Tibial nerve (tissue), 4 donors: ENCODE results near the gene FBLN2. TPM values are rescaled to one million over a fixed set of nuclear protein-coding genes. Genes with fewer than 3 reads are reported as not detected.
A peak's percentile ranks its signal among the peaks of the same experiment; 100 is the strongest.

Source experiments
- DNase-seq, 2 donors: peaks; one replicate each; pipeline ENCODE4 v3.0.0-alpha.2; 2019; ENCODE audit warnings: low spot score in 2 of 2
- H3K27ac ChIP-seq, 4 donors: fragments of 200-600 bp; sonication (generic) in 3 of 4; one replicate each; pipeline ENCODE4 v1.5.1; 2017 to 2019; ENCODE audit warnings: mild to moderate bottlenecking in 1 of 4
- H3K27me3 ChIP-seq, 2 donors: fragments of 200-600 bp; sonication (generic) in 1 of 2; one replicate each; pipeline versions ENCODE4 v1.5.1 to v1.6.0; 2017 to 2019
- H3K36me3 ChIP-seq, 3 donors: fragments of 200-600 bp; sonication (generic); one replicate each; pipeline ENCODE4 v1.5.1; 2018 to 2019
- H3K4me1 ChIP-seq, 4 donors: fragments of 200-600 bp; sonication (generic) in 3 of 4; one replicate each; pipeline ENCODE4 v1.5.1; 2017 to 2019
- H3K4me3 ChIP-seq, 4 donors: fragments of 200-600 bp; sonication (generic) in 3 of 4; one replicate each; pipeline ENCODE4 v1.5.1; 2017 to 2019; ENCODE audit warnings: mild to moderate bottlenecking in 1 of 4, moderate library complexity in 1 of 4
- H3K9me3 ChIP-seq, 4 donors: fragments of 200-600 bp; sonication (generic) in 3 of 4; one replicate each; pipeline ENCODE4 v1.5.1; 2017 to 2019
- CTCF ChIP-seq, 5 experiments: fragments of 200-600 bp in 3 of 5; fragments of 450-650 bp in 2 of 5; sonication (generic) in 3 of 5; IDR thresholded peaks; one replicate each; pipeline ENCODE4 v1.5.1; 2016 to 2019; ENCODE audit warnings: antibody characterized with exemption in 5 of 5, mild to moderate bottlenecking in 3 of 5, moderate library complexity in 2 of 5
- EP300 ChIP-seq, 2 donors: sonication (generic); formaldehyde crosslinking; IDR thresholded peaks; one replicate each; pipeline ENCODE4 v1.6.1; 2017; ENCODE audit warnings: antibody characterized with exemption in 2 of 2, mild to moderate bottlenecking in 1 of 2
- POLR2A ChIP-seq, 2 donors: fragments of 450-650 bp; IDR thresholded peaks; one replicate each; pipeline ENCODE4 v1.6.1; 2017; ENCODE audit warnings: antibody characterized with exemption in 2 of 2, mild to moderate bottlenecking in 2 of 2, moderate library complexity in 2 of 2
- WGBS, 2 donors: methylation state at CpG; one replicate each; pipeline ENCODE4 v1.1.5; 2018; 5-methylcytosine and 5-hydroxymethylcytosine counted together
- total RNA-seq, 4 donors: library from RNA; depleted of rRNA; stranded (reverse); fragments of >200 nt; gene quantifications; one replicate each; pipeline ENCODE4 v1.1.0, GENCODE V29; 2016

FBLN2 gene
- total RNA-seq, 4 donors from 2014 or later, result 185 to 445 (median 240) TPM

GRCh38 chr3:13654330-13655060, 105.6 kb downstream of the FBLN2 start:
- H3K9me3 ChIP-seq, result no peaks in the 10 kb centered on the region
- peak overlapping the region in 1 of 4 donors; percentile 47 for H3K4me3 ChIP-seq
- no peaks in the 10 kb centered on the region for H3K36me3 ChIP-seq
- H3K27me3 ChIP-seq, result peaks cover 0 to 21% of the 10 kb centered on the region in 2 donors
- no peak for DNase-seq
- peaks cover 0 to 32% (median 3%) of the 10 kb centered on the region in 4 donors for H3K4me1 ChIP-seq
- TF ChIP-seq CTCF (IDR thresholded peaks at IDR 0.05) (no peak), POLR2A (IDR thresholded peaks at IDR 0.05) (no peak), EP300 (IDR thresholded peaks at IDR 0.05) (no peak)
- WGBS, 2 donors, result 75 to 76% methylated on average over 13 to 14 of the region's 15 CpGs
- no peak overlapping the region for H3K27ac ChIP-seq

GRCh38 chr3:13655061-13655913, 106.4 kb downstream of the FBLN2 start:
- Histone ChIP-seq H3K4me3 (peak overlapping the region in 1 of 4 donors; percentile 47), H3K36me3 (no peaks in the 10 kb centered on the region), H3K27ac (peak overlapping the region in 1 of 4 donors; percentile 22), H3K27me3 (peaks cover 0 to 21% of the 10 kb centered on the region in 2 donors), H3K9me3 (no peaks in the 10 kb centered on the region), H3K4me1 (peaks cover 0 to 24% (median 3%) of the 10 kb centered on the region in 4 donors)
- peak; percentile 20 to 81 (median 67) for TF ChIP-seq CTCF (IDR thresholded peaks at IDR 0.05)
- TF ChIP-seq POLR2A (IDR thresholded peaks at IDR 0.05), result no peak
- DNase-seq, result no peak
- 17 to 40% methylated on average over 8 to 30 of the region's 70 CpGs for WGBS, 2 donors

- Histone ChIP-seq H3K27me3 (peaks cover 0 to 22% of the 10 kb centered on the region in 2 donors), H3K4me3 (no peak overlapping the region), H3K36me3 (no peaks in the 10 kb centered on the region), H3K9me3 (no peaks in the 10 kb centered on the region), H3K27ac (no peak overlapping the region), H3K4me1 (peaks cover 0 to 18% (median 2%) of the 10 kb centered on the region in 4 donors)
- DNase-seq, result no peak
- WGBS, 2 donors, result 78 to 93% methylated on average over 8 of the region's 8 CpGs
- TF ChIP-seq CTCF (IDR thresholded peaks at IDR 0.05), result no peak
- TF ChIP-seq EP300 (IDR thresholded peaks at IDR 0.05), result no peak
Observed at GRCh38 chr3:13656584-13657301, 107.8 kb downstream of the FBLN2 start.

GRCh38 chr3:13657660-13658435, 108.9 kb downstream of the FBLN2 start:
- no peak overlapping the region for H3K4me3 ChIP-seq
- no peak for TF ChIP-seq EP300 (IDR thresholded peaks at IDR 0.05)
- TF ChIP-seq CTCF (IDR thresholded peaks at IDR 0.05), result peak; percentile 67 to 80 (median 77)

More at GRCh38 chr3:13657660-13658435, 108.9 kb downstream of the FBLN2 start:
- no peaks in the 10 kb centered on the region for H3K9me3 ChIP-seq
- H3K27me3 ChIP-seq, result peaks cover 0 to 24% of the 10 kb centered on the region in 2 donors
- 17 to 21% methylated on average over 22 to 24 of the region's 25 CpGs for WGBS, 2 donors
- no peak overlapping the region for H3K27ac ChIP-seq
- H3K36me3 ChIP-seq, result no peaks in the 10 kb centered on the region
- DNase-seq, result no peak
- H3K4me1 ChIP-seq, result peaks cover 0 to 18% (median 2%) of the 10 kb centered on the region in 4 donors
